ENCODE results near the gene DAP3. TPM values are rescaled to one million over a fixed set of nuclear protein-coding genes. Genes with fewer than 3 reads are reported as not detected.
"Not testable (repeated sequence)": the region's sequence is repeated elsewhere in the genome, so short reads cannot be mapped to it uniquely, and the experiment has no call there.

DAP3 gene
- total RNA-seq, 1 donor from 2014 or later: 31.2 TPM

GRCh38 chr1:155717041-155717440 lies 28.1 kb downstream of the DAP3 start:
- no peak for DNase-seq (ENCODE audit: low read depth in 2 of 2)

GRCh38 chr1:155718524-155719115 lies 29.7 kb downstream of the DAP3 start:
- not testable (repeated sequence) for DNase-seq (ENCODE audit: low read depth in 2 of 2)

GRCh38 chr1:155719703-155720102 lies 30.8 kb downstream of the DAP3 start:
- no peak for DNase-seq (ENCODE audit: low read depth in 2 of 2)

GRCh38 chr1:155725142-155725541 lies 36.3 kb downstream of the DAP3 start:
- no peak for DNase-seq (ENCODE audit: low read depth in 2 of 2)

GRCh38 chr1:155729031-155729898 lies 40.4 kb downstream of the DAP3 start:
- peak; percentile 77 to 85 for DNase-seq (ENCODE audit: low read depth in 2 of 2)

- DNase-seq (ENCODE audit: low read depth in 2 of 2): no peak
Observed at GRCh38 chr1:155740995-155741394, 52.1 kb downstream of the DAP3 start.

- no peak for DNase-seq (ENCODE audit: low read depth in 2 of 2)
Observed at GRCh38 chr1:155741908-155742307, 53.0 kb downstream of the DAP3 start.

- DNase-seq (ENCODE audit: low read depth in 2 of 2): no peak
Observed at GRCh38 chr1:155744711-155745283, 55.9 kb downstream of the DAP3 start.

- DNase-seq (ENCODE audit: low read depth in 2 of 2): peak; percentile 97 to 98
Observed at GRCh38 chr1:155745284-155746228, 56.7 kb downstream of the DAP3 start.

- not testable (repeated sequence) for DNase-seq (ENCODE audit: low read depth in 2 of 2)
Observed at GRCh38 chr1:155747586-155747985, 58.7 kb downstream of the DAP3 start.

GRCh38 chr1:155748141-155748540 lies 59.2 kb downstream of the DAP3 start:
- DNase-seq (ENCODE audit: low read depth in 2 of 2): not testable (repeated sequence)

- not testable (repeated sequence) for DNase-seq (ENCODE audit: low read depth in 2 of 2)
Observed at GRCh38 chr1:155759017-155759416, 70.1 kb downstream of the DAP3 start.

- DNase-seq (ENCODE audit: low read depth in 2 of 2): no peak
Observed at GRCh38 chr1:155759966-155760630, 71.2 kb downstream of the DAP3 start.

GRCh38 chr1:155760751-155761475 lies 72.0 kb downstream of the DAP3 start:
- DNase-seq (ENCODE audit: low read depth in 2 of 2): no peak

- peak; percentile 7 to 54 for DNase-seq (ENCODE audit: low read depth in 2 of 2)
Observed at GRCh38 chr1:155761736-155762405, 73.0 kb downstream of the DAP3 start.

- peak in 1 of 2 donors; percentile 91 for DNase-seq (ENCODE audit: low read depth in 2 of 2)
Observed at GRCh38 chr1:155763090-155763815, 74.4 kb downstream of the DAP3 start.

GRCh38 chr1:155763989-155764388 lies 75.1 kb downstream of the DAP3 start:
- not testable (repeated sequence) for DNase-seq (ENCODE audit: low read depth in 2 of 2)

- not testable (repeated sequence) for DNase-seq (ENCODE audit: low read depth in 2 of 2)
Observed at GRCh38 chr1:155767399-155767989, 78.6 kb downstream of the DAP3 start.

All from lung microvascular endothelial cell (primary cell).